Activated T-helper 9 cell treated with anti-CD3 and anti-CD28 coated beads, Interleukin-2, amount 50 U/mL, for 16 hours (primary cell): ENCODE results near the gene PIK3CD.
A peak's percentile ranks its signal among the peaks of the same experiment; 100 is the strongest.
"Not testable (repeated sequence)": the region's sequence is repeated elsewhere in the genome, so short reads cannot be mapped to it uniquely, and the experiment has no call there.

ENCODE experiments used
- DNase-seq: peaks from one replicate; pipeline ENCODE4 v3.0.0-alpha.2; 2020; ENCODE audit warnings: low read depth

Gene PIK3CD

GRCh38 chr1:9621032-9621431 is 30.5 kb upstream of the PIK3CD start:
- DNase-seq, result no peak

GRCh38 chr1:9624081-9624480 is 27.4 kb upstream of the PIK3CD start:
- DNase-seq, result no peak

- not testable (repeated sequence) for DNase-seq
These were observed 26.5 kb upstream of the PIK3CD start for GRCh38 chr1:9625030-9625429.

- no peak for DNase-seq
These were observed 25.3 kb upstream of the PIK3CD start for GRCh38 chr1:9626201-9626608.

GRCh38 chr1:9628541-9629444 is 22.7 kb upstream of the PIK3CD start:
- peak; percentile 42 for DNase-seq

GRCh38 chr1:9629445-9630201 is 21.9 kb upstream of the PIK3CD start:
- DNase-seq, result peak; percentile 57

- DNase-seq, result no peak
These were observed 21.0 kb upstream of the PIK3CD start for GRCh38 chr1:9630331-9631111.

- DNase-seq, result no peak
These were observed 19.9 kb upstream of the PIK3CD start for GRCh38 chr1:9631613-9632012.

- no peak for DNase-seq
These were observed 18.0 kb upstream of the PIK3CD start for GRCh38 chr1:9633493-9633892.

- no peak for DNase-seq
These were observed 16.9 kb upstream of the PIK3CD start for GRCh38 chr1:9634582-9634981.

GRCh38 chr1:9639227-9639626 is 12.3 kb upstream of the PIK3CD start:
- DNase-seq, result no peak

GRCh38 chr1:9643351-9644256 is 7.9 kb upstream of the PIK3CD start:
- no peak for DNase-seq

GRCh38 chr1:9646037-9646436 is 5.5 kb upstream of the PIK3CD start:
- DNase-seq, result no peak

- DNase-seq, result no peak
These were observed 3.4 kb upstream of the PIK3CD start for GRCh38 chr1:9648171-9648570.

- no peak for DNase-seq
These were observed 1.8 kb upstream of the PIK3CD start for GRCh38 chr1:9649769-9650168.

GRCh38 chr1:9651220-9651564 is 339 bp upstream of the PIK3CD start:
- no peak for DNase-seq

GRCh38 chr1:9652379-9653209 is 1.1 kb downstream of the PIK3CD start:
- peak; percentile 48 for DNase-seq

GRCh38 chr1:9653210-9653490 is 1.6 kb downstream of the PIK3CD start:
- DNase-seq, result no peak

- no peak for DNase-seq
These were observed 2.0 kb downstream of the PIK3CD start for GRCh38 chr1:9653491-9654050.

- no peak for DNase-seq
These were observed 2.7 kb downstream of the PIK3CD start for GRCh38 chr1:9654051-9654833.
